OCI-LY3 (cell line): ENCODE data around the gene ABHD15.

Experiments used
- H2AFZ ChIP-seq: fragments of 200-600, 300-600 bp; shearing (Covaris generic); 2 replicates; pipeline ENCODE4 v1.6.0; 2014; ENCODE audit warnings: antibody characterized with exemption, low read depth, low read length
- H3K27ac ChIP-seq: fragments of 200-600, 300-600 bp; sonication (generic); 2 replicates; pipeline ENCODE4 v1.5.1; 2014; ENCODE audit warnings: mild to moderate bottlenecking, low read length, moderate library complexity, mixed read lengths
- H3K27me3 ChIP-seq: fragments of 200-600, 300-600 bp; sonication (generic); 2 replicates; pipeline ENCODE4 v1.6.1; 2014; ENCODE audit warnings: low read depth, low read length, mixed read lengths
- H3K36me3 ChIP-seq: fragments of 200-600, 300-600 bp; sonication (generic); replicated peaks from 2 replicates; pipeline ENCODE3; 2014; ENCODE audit warnings: low read depth, low read length, mixed read lengths
- H3K4me1 ChIP-seq: fragments of 300-600, 200-600 bp; sonication (generic); 2 replicates; pipeline ENCODE4 v1.6.1; 2014; ENCODE audit warnings: low read length, mixed read lengths
- H3K4me2 ChIP-seq: fragments of 200-600, 300-600 bp; sonication (generic); 2 replicates; pipeline ENCODE4 v1.6.1; 2014; ENCODE audit warnings: low read length, mixed read lengths
- H3K4me3 ChIP-seq: fragments of 300-600, 200-600 bp; sonication (generic); 2 replicates; pipeline ENCODE4 v1.5.1; 2014; ENCODE audit warnings: antibody characterized with exemption, mild to moderate bottlenecking, low read length, moderate library complexity
- H3K79me2 ChIP-seq: fragments of 300-600, 200-600 bp; shearing (Covaris generic); 2 replicates; pipeline ENCODE4 v1.6.1; 2014; ENCODE audit warnings: mild to moderate bottlenecking, low read length, mixed read lengths
- H3K9ac ChIP-seq: fragments of 300-600, 200-600 bp; shearing (Covaris generic); 2 replicates; pipeline ENCODE4 v1.6.0; 2014; ENCODE audit warnings: mild to moderate bottlenecking, low read length, moderate library complexity
- H3K9me3 ChIP-seq: fragments of 200-600, 300-600 bp; shearing (Covaris generic); 2 replicates; pipeline ENCODE4 v1.6.1; 2014; ENCODE audit warnings: low read length, mixed read lengths; ENCODE audit not compliant: insufficient read depth
- H4K20me1 ChIP-seq: fragments of 200-600, 300-600 bp; sonication (generic); 2 replicates; pipeline ENCODE4 v1.6.1; 2016; ENCODE audit warnings: low read length, mixed read lengths; ENCODE audit not compliant: insufficient read depth
- EZH2phosphoT487 ChIP-seq: fragments of 200-600 bp; shearing (Covaris generic); IDR thresholded peaks from 2 replicates; pipeline ENCODE4 v1.6.1; 2018; ENCODE audit warnings: antibody characterized with exemption, mixed run types, low read depth
- TF ChIP-seq, protein P1 (sequence below): fragments of 200-600, 300-600 bp; sonication (generic); IDR thresholded peaks from 2 replicates; pipeline ENCODE4 v1.5.1; 2014; ENCODE audit warnings: antibody characterized with exemption, low read length, low read depth

ABHD15 gene

DNA sequence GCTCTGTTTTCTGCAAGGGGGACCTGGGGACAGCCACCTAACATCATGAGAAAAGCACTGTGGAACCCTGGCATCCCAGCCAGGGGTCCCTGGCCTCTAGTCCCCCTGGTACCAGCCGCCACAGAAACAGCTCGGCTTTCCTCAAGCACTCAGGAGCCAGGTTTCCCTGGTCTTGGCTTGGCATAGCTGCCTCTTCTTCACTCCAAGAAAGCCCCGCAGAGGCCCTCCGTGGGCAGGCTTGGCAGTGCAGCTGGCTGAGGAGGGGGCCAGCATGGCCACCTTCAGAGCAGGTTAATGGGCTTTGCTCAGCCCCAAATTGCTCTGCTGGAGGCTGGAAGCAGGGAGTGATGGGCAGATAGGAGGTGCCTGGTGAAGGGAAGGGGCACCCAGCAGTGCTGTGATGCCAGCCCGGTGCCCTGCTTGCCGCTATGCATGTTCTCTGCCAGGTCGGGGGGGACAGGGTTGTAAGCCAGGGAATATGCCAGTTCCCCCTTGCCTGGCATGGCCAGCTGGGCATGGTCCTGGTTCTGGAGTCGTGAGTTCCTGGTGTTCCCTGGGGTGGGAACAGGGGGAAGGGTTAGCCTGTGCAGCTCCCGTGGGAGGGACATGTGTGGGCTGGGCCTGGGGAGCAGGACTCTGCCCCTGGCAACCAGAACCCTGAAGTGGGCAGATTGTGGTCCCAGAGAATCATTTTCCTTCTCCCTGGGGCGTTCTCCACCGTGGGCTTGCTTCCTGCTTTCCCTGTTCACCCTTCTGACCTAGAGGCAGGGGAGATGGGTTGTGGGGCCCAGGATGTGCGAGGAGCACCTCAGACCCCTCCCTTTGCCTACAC, 29.3 kb upstream of the ABHD15 start:
- Histone ChIP-seq H3K79me2 (peaks cover 54% of the 10 kb centered on the region), H3K4me1 (peaks cover 21% of the 10 kb centered on the region)

DNA sequence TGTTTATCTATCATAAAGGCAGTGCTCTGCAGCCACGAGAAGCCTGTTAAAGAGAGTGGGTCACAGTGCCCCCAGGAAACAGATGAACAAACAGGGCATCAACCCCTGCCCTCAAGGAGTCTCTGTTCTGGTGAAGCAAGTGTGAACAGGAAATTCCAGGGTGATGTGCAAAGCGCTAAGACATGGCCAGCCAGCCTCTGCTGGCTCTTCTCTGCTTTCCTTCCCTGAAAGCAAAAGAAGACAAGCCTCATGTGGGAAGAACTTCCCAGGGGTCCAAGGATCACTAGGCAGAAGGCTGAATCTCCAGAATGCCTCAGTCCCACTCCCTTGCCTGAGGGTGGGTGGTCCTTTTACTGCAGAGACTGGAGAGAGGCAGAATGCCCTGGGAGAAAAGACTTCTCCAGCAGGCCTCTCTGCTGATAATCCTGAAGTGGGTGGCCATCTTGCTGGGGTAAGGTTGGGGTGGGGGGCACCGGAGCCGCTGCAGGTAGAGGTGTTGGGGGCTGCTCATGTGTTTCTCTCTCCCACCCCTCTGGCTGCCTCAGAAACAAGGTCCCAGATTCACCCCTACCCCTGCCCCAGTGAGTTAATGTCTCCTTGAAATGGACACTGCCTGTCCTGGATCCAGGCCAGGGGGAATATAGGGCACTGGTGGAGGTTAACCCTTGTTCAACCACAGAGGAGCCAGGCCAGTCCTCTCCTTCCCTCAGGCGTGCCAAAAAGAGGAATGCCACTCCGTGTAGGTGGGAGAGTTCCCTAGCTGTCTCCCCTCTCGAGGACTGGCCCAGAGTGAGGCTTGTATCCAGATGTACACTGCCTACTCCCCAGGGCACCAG, 28.5 kb upstream of the ABHD15 start:
- Histone ChIP-seq H3K4me2 (no peak overlapping the region; the same call in 1 of the 2 replicates), H4K20me1 (no peaks in the 10 kb centered on the region; the same call in 1 of the 2 replicates), H3K4me1 (peaks cover 29% of the 10 kb centered on the region)

More for the DNA sequence above, 29.3 kb upstream of the ABHD15 start:
- H4K20me1 ChIP-seq: no peaks in the 10 kb centered on the region; the same call in 1 of the 2 replicates
- TF ChIP-seq, protein P1, sequence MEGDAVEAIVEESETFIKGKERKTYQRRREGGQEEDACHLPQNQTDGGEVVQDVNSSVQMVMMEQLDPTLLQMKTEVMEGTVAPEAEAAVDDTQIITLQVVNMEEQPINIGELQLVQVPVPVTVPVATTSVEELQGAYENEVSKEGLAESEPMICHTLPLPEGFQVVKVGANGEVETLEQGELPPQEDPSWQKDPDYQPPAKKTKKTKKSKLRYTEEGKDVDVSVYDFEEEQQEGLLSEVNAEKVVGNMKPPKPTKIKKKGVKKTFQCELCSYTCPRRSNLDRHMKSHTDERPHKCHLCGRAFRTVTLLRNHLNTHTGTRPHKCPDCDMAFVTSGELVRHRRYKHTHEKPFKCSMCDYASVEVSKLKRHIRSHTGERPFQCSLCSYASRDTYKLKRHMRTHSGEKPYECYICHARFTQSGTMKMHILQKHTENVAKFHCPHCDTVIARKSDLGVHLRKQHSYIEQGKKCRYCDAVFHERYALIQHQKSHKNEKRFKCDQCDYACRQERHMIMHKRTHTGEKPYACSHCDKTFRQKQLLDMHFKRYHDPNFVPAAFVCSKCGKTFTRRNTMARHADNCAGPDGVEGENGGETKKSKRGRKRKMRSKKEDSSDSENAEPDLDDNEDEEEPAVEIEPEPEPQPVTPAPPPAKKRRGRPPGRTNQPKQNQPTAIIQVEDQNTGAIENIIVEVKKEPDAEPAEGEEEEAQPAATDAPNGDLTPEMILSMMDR: no peak
- TF ChIP-seq EZH2phosphoT487: no peak
- H3K36me3 ChIP-seq: no peaks in the 10 kb centered on the region
- H3K9ac ChIP-seq: no peak overlapping the region
- H3K4me2 ChIP-seq: no peak overlapping the region
- H3K9me3 ChIP-seq: no peaks in the 10 kb centered on the region
- no peaks in the 10 kb centered on the region for H3K27me3 ChIP-seq
- H3K4me3 ChIP-seq: no peak overlapping the region
- H3K27ac ChIP-seq: no peak overlapping the region
- H2AFZ ChIP-seq: no peak overlapping the region

DNA sequence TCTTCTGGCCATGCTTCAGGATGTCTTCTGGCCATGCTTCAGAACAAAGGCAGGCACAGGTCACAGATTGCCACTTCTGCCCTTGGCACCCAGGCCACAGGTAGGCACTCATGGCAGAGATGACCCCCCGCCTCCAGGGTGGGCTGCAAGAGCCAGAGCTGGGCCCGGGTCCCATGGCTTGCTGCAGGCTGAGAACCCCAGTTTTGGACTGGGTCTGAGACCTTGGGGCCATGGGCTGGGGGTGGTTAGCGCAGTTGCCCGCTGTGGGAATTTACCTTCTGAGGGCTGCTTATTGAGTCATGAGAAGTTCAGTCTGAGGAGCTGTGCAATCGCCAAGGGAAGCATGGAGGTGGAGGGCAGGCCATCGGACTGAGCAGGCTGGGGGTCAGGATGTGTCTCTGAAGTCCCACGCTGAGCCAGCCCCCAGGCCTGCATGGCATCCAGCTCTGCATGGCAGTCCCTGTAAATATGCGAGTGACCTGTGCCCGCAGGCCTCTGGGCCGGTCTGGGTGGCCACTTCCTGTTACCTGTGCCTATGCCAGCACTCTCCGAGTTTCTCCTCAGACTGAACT, 27.8 kb upstream of the ABHD15 start:
- Histone ChIP-seq H3K4me1 (peaks cover 31% of the 10 kb centered on the region), H2AFZ (no peak overlapping the region), H3K27ac (no peak overlapping the region), H3K9ac (peak overlapping the region; percentile 67; the same call in 1 of the 2 replicates), H3K9me3 (no peaks in the 10 kb centered on the region), H3K79me2 (peaks cover 58% of the 10 kb centered on the region), H3K36me3 (no peaks in the 10 kb centered on the region), H3K4me2 (peak overlapping the region; percentile 68), H3K4me3 (peak overlapping the region; percentile 81), H3K27me3 (no peaks in the 10 kb centered on the region), H4K20me1 (no peaks in the 10 kb centered on the region; the same call in 1 of the 2 replicates)
- no peak for TF ChIP-seq EZH2phosphoT487
- TF ChIP-seq, protein P1: no peak

More for the DNA sequence above, 28.5 kb upstream of the ABHD15 start:
- Histone ChIP-seq H3K36me3 (no peaks in the 10 kb centered on the region), H3K4me3 (no peak overlapping the region), H3K27ac (no peak overlapping the region), H3K9ac (no peak overlapping the region), H3K9me3 (no peaks in the 10 kb centered on the region), H3K27me3 (no peaks in the 10 kb centered on the region), H2AFZ (no peak overlapping the region), H3K79me2 (peaks cover 52% of the 10 kb centered on the region)
- TF ChIP-seq EZH2phosphoT487: no peak
- TF ChIP-seq, protein P1: no peak
